Central memory CD8-positive, alpha-beta T cell (primary cell): ENCODE measurements around the gene SAP30L.

ENCODE experiments used
- ATAC-seq: fragments of 150-1000 bp; cut with Tn5 transposase; replicated peaks from 2 replicates; pipeline ENCODE4 v1.10.0; 2022; ENCODE audit warnings: mild to moderate bottlenecking, moderate FRiP score, moderate number of reproducible peaks; ENCODE audit not compliant: poor library complexity, severe bottlenecking; ENCODE audit errors: extremely low read depth
- DNase-seq, 2 donors: peaks; one replicate each; pipeline ENCODE4 v3.0.0; 2021; ENCODE audit warnings: low spot score in 2 of 2
- H3K27ac Mint-ChIP-seq: one replicate; pipeline ENCODE4 v1.8.0; 2022; ENCODE audit warnings: low read depth, mild to moderate bottlenecking, moderate library complexity, mixed read lengths
- H3K27me3 Mint-ChIP-seq: one replicate; pipeline ENCODE4 v1.8.0; 2022; ENCODE audit warnings: mixed read lengths
- H3K36me3 Mint-ChIP-seq: one replicate; pipeline ENCODE4 v1.8.0; 2022; ENCODE audit warnings: mild to moderate bottlenecking, moderate library complexity, mixed read lengths; ENCODE audit not compliant: insufficient read depth
- H3K4me1 Mint-ChIP-seq: one replicate; pipeline ENCODE4 v1.8.0; 2022; ENCODE audit warnings: mixed read lengths
- H3K4me3 Mint-ChIP-seq: one replicate; pipeline ENCODE4 v1.8.0; 2022; ENCODE audit warnings: mild to moderate bottlenecking, moderate library complexity, mixed read lengths
- H3K9me3 Mint-ChIP-seq: one replicate; pipeline ENCODE4 v1.8.0; 2022; ENCODE audit warnings: mixed read lengths

SAP30L gene, protein sequence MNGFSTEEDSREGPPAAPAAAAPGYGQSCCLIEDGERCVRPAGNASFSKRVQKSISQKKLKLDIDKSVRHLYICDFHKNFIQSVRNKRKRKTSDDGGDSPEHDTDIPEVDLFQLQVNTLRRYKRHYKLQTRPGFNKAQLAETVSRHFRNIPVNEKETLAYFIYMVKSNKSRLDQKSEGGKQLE

DNA sequence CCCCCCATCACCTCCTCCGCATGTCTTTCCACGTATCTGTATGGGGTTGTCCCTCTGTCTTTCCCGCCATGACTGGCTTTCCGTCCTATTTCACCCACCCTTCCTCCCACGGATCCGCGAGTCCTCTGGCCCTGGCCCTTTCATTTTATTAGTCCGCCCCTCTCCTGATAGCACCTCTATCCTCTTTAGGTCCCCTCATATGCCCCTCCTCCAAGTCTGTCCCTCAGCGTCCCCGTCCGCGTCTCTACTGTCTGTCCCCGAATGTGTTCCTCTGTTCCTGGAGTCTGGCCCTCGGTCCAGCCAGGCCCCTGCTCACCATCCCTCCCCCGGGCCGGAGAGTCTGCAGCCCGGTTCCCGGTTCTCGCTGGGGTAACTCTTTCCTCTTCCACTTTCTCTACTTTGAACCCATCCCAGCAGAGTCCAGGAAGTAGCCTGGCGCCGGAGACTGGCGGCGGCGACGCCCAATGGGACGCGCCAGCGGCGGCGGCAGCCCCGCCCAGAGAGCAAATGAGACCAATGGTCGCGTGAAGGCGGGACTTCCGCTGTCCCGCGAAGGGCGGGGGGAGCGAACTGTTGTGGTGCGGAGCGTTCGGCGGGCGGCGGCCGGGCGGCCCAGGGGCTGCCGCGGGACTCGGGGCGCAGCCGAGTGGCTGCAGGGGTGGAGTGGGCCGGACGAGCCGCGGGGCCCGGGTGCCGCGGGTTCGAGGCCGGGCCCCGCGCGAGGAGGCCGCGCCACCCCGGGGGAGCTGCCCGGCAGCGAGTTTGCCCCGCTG lies at the start of gene SAP30L:
Gene SAP30L (plus strand): TSS at position 576 of the 773 bp plus-strand sequence. CDS start 608 bp downstream, outside the sequence.
- peak; percentile 92 for ATAC-seq
- H3K27me3 Mint-ChIP-seq = no peaks in the 10 kb centered on the region
- peak within 1 kb of the TSS; percentile 98 for H3K4me3 Mint-ChIP-seq
- no peaks in the 10 kb centered on the region for H3K9me3 Mint-ChIP-seq
- H3K4me1 Mint-ChIP-seq = peaks cover 73% of the 10 kb centered on the region
- peak within 1 kb of the TSS; percentile 96 for H3K27ac Mint-ChIP-seq
- H3K36me3 Mint-ChIP-seq = peaks cover 34% of the 10 kb centered on the region
- DNase-seq = peak; percentile 95

- H3K4me1 Mint-ChIP-seq = peaks cover 34% of the 10 kb centered on the region
- H3K27ac Mint-ChIP-seq = no peak overlapping the region
- H3K4me3 Mint-ChIP-seq = no peak overlapping the region
- no peak for ATAC-seq
- no peaks in the 10 kb centered on the region for H3K9me3 Mint-ChIP-seq
- DNase-seq = no peak
- H3K36me3 Mint-ChIP-seq = peaks cover 8% of the 10 kb centered on the region
- H3K27me3 Mint-ChIP-seq = no peaks in the 10 kb centered on the region
Measured at GRCh38 chr5:154396128-154396527, 49.7 kb upstream of the SAP30L start.

GRCh38 chr5:154397652-154398406 lies 48.0 kb upstream of the SAP30L start:
- Mint-ChIP-seq H3K36me3 (peaks cover 6% of the 10 kb centered on the region), H3K27ac (peak overlapping the region; percentile 67), H3K9me3 (no peaks in the 10 kb centered on the region), H3K4me3 (no peak overlapping the region), H3K4me1 (peaks cover 27% of the 10 kb centered on the region), H3K27me3 (no peaks in the 10 kb centered on the region)
- ATAC-seq (no peak), DNase-seq (no peak)

GRCh38 chr5:154400678-154401077 lies 45.1 kb upstream of the SAP30L start:
- no peaks in the 10 kb centered on the region for H3K9me3 Mint-ChIP-seq
- peak overlapping the region; percentile 19 for H3K27ac Mint-ChIP-seq
- H3K27me3 Mint-ChIP-seq = no peaks in the 10 kb centered on the region
- no peak overlapping the region for H3K4me3 Mint-ChIP-seq
- ATAC-seq (no peak), DNase-seq (no peak)
- peaks cover 19% of the 10 kb centered on the region for H3K4me1 Mint-ChIP-seq
- peaks cover 6% of the 10 kb centered on the region for H3K36me3 Mint-ChIP-seq

DNA sequence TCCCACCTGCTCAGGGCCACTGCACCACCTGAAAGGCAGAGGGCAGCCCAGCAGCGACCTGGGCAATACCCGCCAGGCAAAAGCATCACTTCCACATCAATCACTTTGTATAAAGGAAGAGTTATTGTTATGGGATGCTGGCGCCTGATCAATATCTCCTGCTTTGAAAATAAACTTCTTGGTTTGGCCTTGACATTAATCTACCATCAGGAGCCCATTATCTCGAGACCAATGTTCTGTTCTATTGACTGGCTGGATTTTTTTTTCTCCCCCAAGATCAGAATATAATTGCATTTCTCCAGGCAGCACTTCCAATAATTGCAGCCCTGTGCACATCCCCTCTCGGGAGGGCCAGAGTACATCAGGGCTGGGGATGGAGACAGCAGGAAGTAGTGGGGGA lies 44.4 kb upstream of the SAP30L start:
- Mint-ChIP-seq H3K9me3 (no peaks in the 10 kb centered on the region), H3K27ac (peak overlapping the region; percentile 19), H3K27me3 (no peaks in the 10 kb centered on the region), H3K36me3 (peaks cover 6% of the 10 kb centered on the region), H3K4me1 (peaks cover 13% of the 10 kb centered on the region), H3K4me3 (no peak overlapping the region)
- ATAC-seq (no peak), DNase-seq (no peak)

- H3K36me3 Mint-ChIP-seq = peaks cover 6% of the 10 kb centered on the region
- peak overlapping the region; percentile 5 for H3K27ac Mint-ChIP-seq
- H3K4me3 Mint-ChIP-seq = no peak overlapping the region
- ATAC-seq = no peak
- H3K9me3 Mint-ChIP-seq = no peaks in the 10 kb centered on the region
- no peak for DNase-seq
- H3K4me1 Mint-ChIP-seq = peaks cover 13% of the 10 kb centered on the region
- no peaks in the 10 kb centered on the region for H3K27me3 Mint-ChIP-seq
Measured at GRCh38 chr5:154401931-154402330, 43.9 kb upstream of the SAP30L start.

- peaks cover 6% of the 10 kb centered on the region for H3K36me3 Mint-ChIP-seq
- H3K27me3 Mint-ChIP-seq = no peaks in the 10 kb centered on the region
- no peaks in the 10 kb centered on the region for H3K9me3 Mint-ChIP-seq
- H3K4me1 Mint-ChIP-seq = peaks cover 13% of the 10 kb centered on the region
- H3K4me3 Mint-ChIP-seq = no peak overlapping the region
- DNase-seq (no peak), ATAC-seq (no peak)
- peak overlapping the region; percentile 5 for H3K27ac Mint-ChIP-seq
Measured at GRCh38 chr5:154402611-154403010, 43.2 kb upstream of the SAP30L start.

DNA sequence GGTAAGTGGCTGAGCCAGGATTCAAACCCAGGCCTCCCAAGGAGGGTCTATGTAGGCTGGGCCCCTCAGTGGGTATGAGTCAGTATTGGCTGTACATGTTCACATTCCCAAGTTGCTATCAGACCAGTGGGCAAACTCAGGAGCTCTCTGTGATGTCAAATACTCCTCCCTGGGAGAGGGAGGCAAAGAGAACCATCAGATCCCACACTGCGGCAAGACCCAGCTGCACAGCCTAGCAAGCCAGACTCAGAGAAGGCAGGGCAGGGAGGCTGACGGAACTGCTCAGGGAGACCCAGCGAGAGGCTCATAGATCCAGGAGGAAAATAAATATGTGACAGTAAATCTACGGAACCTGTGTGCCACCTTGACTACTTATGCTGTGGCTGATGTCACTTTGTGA lies 42.6 kb upstream of the SAP30L start:
- Mint-ChIP-seq H3K9me3 (no peaks in the 10 kb centered on the region), H3K36me3 (peaks cover 6% of the 10 kb centered on the region), H3K27me3 (no peaks in the 10 kb centered on the region), H3K4me1 (peaks cover 13% of the 10 kb centered on the region), H3K4me3 (no peak overlapping the region), H3K27ac (no peak overlapping the region)
- no peak for DNase-seq
- ATAC-seq = no peak

- Mint-ChIP-seq H3K36me3 (peaks cover 6% of the 10 kb centered on the region), H3K27me3 (no peaks in the 10 kb centered on the region), H3K4me3 (no peak overlapping the region), H3K4me1 (peaks cover 13% of the 10 kb centered on the region), H3K27ac (no peak overlapping the region), H3K9me3 (no peaks in the 10 kb centered on the region)
- DNase-seq (no peak), ATAC-seq (no peak)
Measured at GRCh38 chr5:154403776-154404387, 41.9 kb upstream of the SAP30L start.

- Mint-ChIP-seq H3K4me3 (peak overlapping the region; percentile 66), H3K4me1 (peaks cover 13% of the 10 kb centered on the region), H3K36me3 (peaks cover 7% of the 10 kb centered on the region), H3K27me3 (no peaks in the 10 kb centered on the region), H3K9me3 (no peaks in the 10 kb centered on the region), H3K27ac (no peak overlapping the region)
- peak; percentile 56 to 60 for DNase-seq
- ATAC-seq = peak; percentile 95
Measured at GRCh38 chr5:154405078-154405792, 40.6 kb upstream of the SAP30L start.

DNA sequence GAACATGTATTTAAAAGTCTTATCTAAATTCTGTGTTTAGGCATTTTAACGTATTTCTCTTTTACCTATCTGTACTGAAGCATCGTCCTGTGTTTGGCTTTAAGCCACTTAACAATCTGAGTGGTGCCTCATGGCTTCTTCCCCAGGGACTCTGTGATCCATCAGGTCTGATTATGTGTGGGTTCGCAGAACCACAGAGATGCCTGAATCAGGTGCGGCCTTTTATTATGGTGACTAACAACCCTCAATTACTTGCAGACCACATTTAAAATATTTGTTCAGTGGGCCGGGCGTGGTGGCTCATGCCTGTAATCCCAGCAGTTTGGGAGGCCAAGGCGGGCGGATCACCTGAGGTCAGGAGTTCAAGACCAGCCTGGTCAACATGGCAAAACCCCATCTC lies 39.6 kb upstream of the SAP30L start:
- Mint-ChIP-seq H3K4me1 (peaks cover 13% of the 10 kb centered on the region), H3K27me3 (no peaks in the 10 kb centered on the region), H3K27ac (no peak overlapping the region), H3K36me3 (peaks cover 6% of the 10 kb centered on the region), H3K9me3 (no peaks in the 10 kb centered on the region), H3K4me3 (no peak overlapping the region)
- ATAC-seq = no peak
- DNase-seq = no peak

DNA sequence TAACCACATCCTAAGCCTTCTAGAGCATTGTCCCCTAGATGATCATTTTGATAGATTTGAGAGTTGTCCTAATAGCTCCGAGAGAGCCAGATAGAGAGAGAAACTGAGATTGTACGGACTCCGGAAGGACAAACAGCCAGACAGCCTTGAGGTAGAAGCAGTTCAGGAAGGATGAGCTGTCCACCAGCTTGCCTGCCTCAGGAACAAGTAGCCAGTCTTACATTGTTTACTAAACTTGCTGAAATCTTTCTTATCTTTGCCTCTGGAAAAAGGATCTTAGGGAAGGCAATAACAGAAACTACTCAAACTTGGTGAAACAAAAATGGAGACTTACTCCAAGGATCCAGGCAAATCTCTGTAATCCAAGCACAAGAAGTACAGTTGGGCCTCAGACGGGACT lies 39.0 kb upstream of the SAP30L start:
- Mint-ChIP-seq H3K4me1 (peaks cover 13% of the 10 kb centered on the region), H3K27ac (peak overlapping the region; percentile 33), H3K27me3 (no peaks in the 10 kb centered on the region), H3K4me3 (no peak overlapping the region), H3K9me3 (no peaks in the 10 kb centered on the region), H3K36me3 (peaks cover 6% of the 10 kb centered on the region)
- DNase-seq = no peak
- ATAC-seq = no peak
